ENCODE measurements around the gene KPNA6.

GRCh38 chr1:32223683-32224082 is 115.8 kb downstream of the KPNA6 start:
- TF ChIP-seq CTCF (IDR thresholded peaks at IDR 0.05; ENCODE audit: insufficient read depth, low read length, poor library complexity, severe bottlenecking), result no peak
- no peak for TF ChIP-seq EZH2phosphoT487 (conservative IDR thresholded peaks at IDR 0.05; ENCODE audit: low read length)

All from SU-DHL-6 (cell line).